Heart left ventricle (tissue), 13 donors: ENCODE results near the gene MAP2K4.

Source experiments
- POLR2A ChIP-seq, 2 donors: fragments of 450-650 bp; IDR thresholded peaks; one replicate each; pipeline ENCODE4 v1.6.1; 2017; ENCODE audit warnings: antibody characterized with exemption in 2 of 2, mild to moderate bottlenecking in 2 of 2, moderate library complexity in 2 of 2
- TF ChIP-seq, protein P1 (sequence below), 12 donors: fragments of 200-600 bp; sonication (generic) in 4 of 12; IDR thresholded peaks; one replicate each; pipeline versions ENCODE4 v1.5.0 to v1.8.0; 2018 to 2022; ENCODE audit warnings: antibody characterized with exemption in 12 of 12, mild to moderate bottlenecking in 5 of 12
- donor health status: ischemic (EF 13 %, LVEDD 7.1; RV severe dilation, severe dysfunction).
- donor health status: DM: no; HTN: yes; CAD: no.
- donor health status: DM: no; HTN: no; CAD: no.
- donor health status: ischemic (EF 25% LVEDD 6.9; RV normal size, moderate dysfunction).
- donor health status: ischemic (EF 25% LVEDD 5.7; RV mildly dilated, moderate dysfunction).
- donor health status: ischemic (EF 35%, LVEDD 5.7; RV mildly dilated, moderate dysfunction).
- donor health status: nonischemic (EF 11% LVEDD 7.7; RV severe dilation, severe dysfunction).
- donor health status: DM: yes; HTN: yes; CAD: no.
- donor health status: PGD.
- donor health status: ischemic (EF 29% LVEDD 5.4; RV normal size, mild dysfunction).
- donor health status: nonischemic (EF 23%, LVEDD 6.1; RV moderate dilation, normal function).

DNA sequence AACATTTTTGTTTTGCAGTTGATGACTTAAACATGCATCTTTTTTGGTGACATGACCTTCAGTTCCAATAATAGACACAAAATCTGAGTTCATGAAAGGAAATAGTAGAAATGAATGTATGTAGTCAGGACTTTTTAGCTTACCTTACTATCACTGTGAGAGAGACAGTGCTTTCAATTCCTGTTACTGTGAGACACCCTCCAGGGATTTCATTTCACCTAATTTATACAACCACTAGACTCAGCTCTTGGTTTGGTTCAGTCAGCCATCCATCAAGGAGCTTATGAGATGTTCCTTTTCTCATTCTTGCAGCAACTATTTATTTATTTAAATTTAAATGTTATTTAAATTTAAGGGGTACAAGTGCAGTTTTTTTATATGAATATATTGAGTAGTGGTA is 77.9 kb downstream of the MAP2K4 start:
- TF ChIP-seq, protein P1, sequence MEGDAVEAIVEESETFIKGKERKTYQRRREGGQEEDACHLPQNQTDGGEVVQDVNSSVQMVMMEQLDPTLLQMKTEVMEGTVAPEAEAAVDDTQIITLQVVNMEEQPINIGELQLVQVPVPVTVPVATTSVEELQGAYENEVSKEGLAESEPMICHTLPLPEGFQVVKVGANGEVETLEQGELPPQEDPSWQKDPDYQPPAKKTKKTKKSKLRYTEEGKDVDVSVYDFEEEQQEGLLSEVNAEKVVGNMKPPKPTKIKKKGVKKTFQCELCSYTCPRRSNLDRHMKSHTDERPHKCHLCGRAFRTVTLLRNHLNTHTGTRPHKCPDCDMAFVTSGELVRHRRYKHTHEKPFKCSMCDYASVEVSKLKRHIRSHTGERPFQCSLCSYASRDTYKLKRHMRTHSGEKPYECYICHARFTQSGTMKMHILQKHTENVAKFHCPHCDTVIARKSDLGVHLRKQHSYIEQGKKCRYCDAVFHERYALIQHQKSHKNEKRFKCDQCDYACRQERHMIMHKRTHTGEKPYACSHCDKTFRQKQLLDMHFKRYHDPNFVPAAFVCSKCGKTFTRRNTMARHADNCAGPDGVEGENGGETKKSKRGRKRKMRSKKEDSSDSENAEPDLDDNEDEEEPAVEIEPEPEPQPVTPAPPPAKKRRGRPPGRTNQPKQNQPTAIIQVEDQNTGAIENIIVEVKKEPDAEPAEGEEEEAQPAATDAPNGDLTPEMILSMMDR (IDR thresholded peaks at IDR 0.05): no peak
- no peak for TF ChIP-seq POLR2A (IDR thresholded peaks at IDR 0.05)
